ENCODE data around the gene UBE2C.

The UBE2C gene

DNA sequence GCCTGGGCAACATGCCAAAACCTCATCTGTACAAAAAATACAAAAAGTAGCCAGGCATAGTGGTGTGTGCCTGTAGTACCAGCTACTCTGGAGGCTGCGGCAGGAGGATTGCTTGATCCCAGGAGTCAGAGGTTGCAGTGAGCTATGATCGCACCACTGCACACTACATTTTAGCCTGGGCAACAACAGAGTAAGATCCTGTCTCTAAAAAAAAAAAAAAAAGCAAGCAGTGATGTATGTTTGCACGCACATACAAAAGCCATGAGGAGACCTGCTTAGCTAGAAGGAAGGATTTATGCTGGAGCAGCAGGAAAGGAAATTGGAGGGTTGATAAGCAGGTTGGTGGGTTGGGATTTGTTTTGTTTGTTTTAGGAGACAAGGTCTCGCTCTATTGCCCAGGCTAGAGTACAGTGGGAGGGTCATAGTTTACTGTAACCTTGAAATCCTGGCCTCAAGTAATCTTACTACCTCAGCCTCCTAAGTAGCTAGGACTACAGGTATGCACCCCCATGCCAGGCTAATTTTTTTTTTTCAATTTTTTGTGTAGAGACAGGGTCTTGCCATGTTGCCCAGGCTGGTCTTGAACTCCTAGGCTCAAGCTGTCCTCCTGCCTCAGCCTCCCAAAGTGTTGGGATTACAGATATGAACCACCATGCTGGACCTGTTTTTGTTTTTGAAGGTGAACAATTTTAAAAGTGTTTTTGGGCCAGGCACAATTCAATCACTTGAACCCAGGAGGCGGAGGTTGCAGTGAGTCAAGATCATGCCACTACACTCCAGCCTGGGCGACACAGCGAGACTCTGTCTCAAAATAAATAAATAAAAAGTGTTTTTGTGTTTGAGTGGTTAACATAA lies 49.0 kb downstream of the UBE2C start:
- no peak for DNase-seq

DNA sequence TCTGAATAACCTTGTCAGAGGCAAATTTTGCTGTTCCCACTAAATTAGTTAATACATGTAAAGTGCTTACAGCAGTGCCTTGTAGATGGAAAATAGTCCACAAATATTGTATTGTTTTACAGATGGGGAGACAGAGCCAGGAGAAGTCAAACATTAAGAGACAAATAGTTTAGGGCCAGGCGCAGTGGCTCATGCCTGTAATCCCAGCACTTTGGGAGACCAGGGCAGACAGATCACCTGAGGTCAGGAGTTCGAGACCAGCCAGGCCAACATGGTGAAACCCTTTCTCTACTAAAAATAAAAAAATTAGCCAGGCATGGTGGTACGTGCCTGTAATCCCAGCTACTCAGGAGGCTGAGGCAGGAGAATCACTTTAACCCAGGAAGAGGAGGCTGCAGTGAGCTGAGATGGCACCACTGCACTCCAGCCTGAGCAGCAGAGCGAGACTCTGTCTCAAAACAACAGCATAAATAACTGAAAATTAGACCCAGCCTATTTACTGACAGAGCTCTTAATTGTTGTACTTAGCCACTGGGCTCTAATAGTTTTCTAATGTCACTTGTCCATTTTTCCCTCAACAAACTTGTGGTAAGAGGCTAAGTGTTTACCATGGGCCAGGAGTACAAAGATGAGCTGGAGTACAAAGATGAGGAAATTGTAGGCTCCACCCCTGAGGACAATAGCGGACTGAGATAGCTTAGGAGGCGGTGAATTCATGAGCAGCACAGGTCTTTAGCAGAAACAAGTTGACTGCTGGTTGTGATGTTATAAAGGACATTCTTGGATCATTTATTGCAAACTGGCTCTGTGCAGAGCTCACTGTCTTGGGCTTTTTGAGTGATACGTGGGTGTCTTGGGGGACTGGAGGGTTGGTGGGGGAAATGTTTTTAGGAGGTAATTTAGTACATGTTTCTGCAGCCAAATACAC lies 51.4 kb downstream of the UBE2C start:
- no peak for DNase-seq

DNA sequence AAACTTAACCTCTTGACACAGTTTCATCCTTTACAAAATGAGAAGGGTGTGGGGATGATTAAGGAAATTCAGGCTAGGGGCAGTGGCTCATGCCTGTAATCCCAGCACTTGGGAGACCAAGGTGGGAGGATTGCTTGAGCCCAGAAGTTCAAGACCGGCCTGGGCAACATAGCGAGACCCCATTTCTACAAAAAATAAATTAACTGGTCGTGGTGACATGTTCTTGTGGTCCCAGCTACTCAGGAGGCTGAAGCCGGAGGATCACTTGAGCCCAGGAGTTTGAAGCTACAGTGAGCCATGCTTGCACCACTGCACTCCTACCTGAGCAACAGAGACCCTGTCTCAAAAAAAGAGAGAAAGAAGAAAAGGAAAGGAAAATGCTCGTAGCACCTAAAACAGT lies 54.0 kb downstream of the UBE2C start:
- DNase-seq: no peak
